K562 (cell line): ENCODE measurements around the gene GLMP. TPM values are rescaled to one million over a fixed set of nuclear protein-coding genes. Genes with fewer than 3 reads are reported as not detected.
A peak's percentile ranks its signal among the peaks of the same experiment; 100 is the strongest.

ENCODE experiments used
- ARID1B ChIP-seq: fragments of 450-650 bp; IDR thresholded peaks from 2 replicates; pipeline ENCODE4 v1.6.1; 2016; ENCODE audit warnings: antibody characterized with exemption, mild to moderate bottlenecking, inconsistent platforms
- CHD2 ChIP-seq: IDR thresholded peaks from 2 replicates; pipeline ENCODE4 v1.6.1; 2011; ENCODE audit warnings: low read depth, low read length
- CSDE1 ChIP-seq, 2 experiments: fragments of 450-650 bp; IDR thresholded peaks; 2 replicates each; pipeline ENCODE4 v1.6.1; 2016; ENCODE audit warnings: mild to moderate bottlenecking in 1 of 2
- GABPA ChIP-seq: fragments of 200-800 bp; sonication (Bioruptor generic); conservative IDR thresholded peaks from 2 replicates; pipeline ENCODE4 v1.6.1; 2016; ENCODE audit warnings: low read depth, missing genetic modification characterization, missing compliant biosample characterization
- HMG20B ChIP-seq: fragments of 250-450 bp; sonication (Bioruptor Pico); IDR thresholded peaks from 2 replicates; pipeline ENCODE4 v1.5.0; 2021; ENCODE audit warnings: mild to moderate bottlenecking
- POLR2AphosphoS2 ChIP-seq: IDR thresholded peaks from 2 replicates; pipeline ENCODE4 v1.6.1; 2012; ENCODE audit warnings: low read length, improper control_type of control experiment
- SUPT5H ChIP-seq: fragments of 450-650 bp; IDR thresholded peaks from 2 replicates; pipeline ENCODE4 v1.6.1; 2016
- ZC3H11A ChIP-seq: IDR thresholded peaks from 2 replicates; pipeline ENCODE4 v1.6.1; 2012; ENCODE audit warnings: low read depth, low read length, improper control_type of control experiment
- ZNF175 ChIP-seq: fragments of 200-800 bp; sonication (Bioruptor generic); IDR thresholded peaks from 2 replicates; pipeline ENCODE4 v1.6.1; 2016; ENCODE audit warnings: low read depth, mild to moderate bottlenecking, missing genetic modification characterization, missing compliant biosample characterization
- polyA plus RNA-seq, 8 experiments: library from polyadenylated mRNA; depleted of rRNA in 4 of 8; stranded (reverse) in 5 of 8; unstranded in 3 of 8; fragments of >200 nt; fragmentation: Nextera tagmentation in 2 of 8; fragmentation: Illumina TruSeq in 1 of 8; extraction: Ambion mirVana in 2 of 8; extraction: Trizol in 1 of 8; gene quantifications; 2 replicates each; pipeline versions ENCODE4 v1.2.1 to v1.2.3, GENCODE V29; 2011 to 2014; ENCODE audit warnings: inconsistent platforms in 1 of 8, missing spikeins in 1 of 8
- total RNA-seq, 7 experiments: library from RNA; depleted of rRNA in 6 of 7; stranded (reverse); fragments of >200 nt in 6 of 7; fragmentation: Illumina TruSeq in 2 of 7; extraction: Trizol in 2 of 7; gene quantifications; 2 replicates each; pipeline versions ENCODE4 v1.2.1 to v1.2.3, GENCODE V29; 2011 to 2021; ENCODE audit warnings: low replicate concordance in 1 of 7
- TF ChIP-seq, protein P1 (sequence below): fragments of 450-650 bp; formaldehyde crosslinking; IDR thresholded peaks from 2 replicates; pipeline ENCODE4 v1.4.0; 2020; ENCODE audit warnings: mild to moderate bottlenecking, moderate library complexity
- TF ChIP-seq, protein P2 (sequence below): fragments of 450-650 bp; IDR thresholded peaks from 2 replicates; pipeline ENCODE4 v1.6.1; 2017; ENCODE audit warnings: mild to moderate bottlenecking, moderate library complexity
- TF ChIP-seq, protein P3 (sequence below): fragments of 450-650 bp; IDR thresholded peaks from 2 replicates; pipeline ENCODE4 v1.6.1; 2016; ENCODE audit warnings: borderline replicate concordance
- TF ChIP-seq, protein P4 (sequence below): sonication (generic); formaldehyde crosslinking; IDR thresholded peaks from 2 replicates; pipeline ENCODE4 v1.8.1; 2023; ENCODE audit warnings: mild to moderate bottlenecking, missing genetic modification reagents, moderate library complexity

Gene GLMP
- total and polyA plus RNA-seq, 9 of the 15 experiments (the other 6 are each of a cell fraction or from before 2014, with no cell fraction given): 8.3 to 28.2 (median 22.4) TPM

DNA sequence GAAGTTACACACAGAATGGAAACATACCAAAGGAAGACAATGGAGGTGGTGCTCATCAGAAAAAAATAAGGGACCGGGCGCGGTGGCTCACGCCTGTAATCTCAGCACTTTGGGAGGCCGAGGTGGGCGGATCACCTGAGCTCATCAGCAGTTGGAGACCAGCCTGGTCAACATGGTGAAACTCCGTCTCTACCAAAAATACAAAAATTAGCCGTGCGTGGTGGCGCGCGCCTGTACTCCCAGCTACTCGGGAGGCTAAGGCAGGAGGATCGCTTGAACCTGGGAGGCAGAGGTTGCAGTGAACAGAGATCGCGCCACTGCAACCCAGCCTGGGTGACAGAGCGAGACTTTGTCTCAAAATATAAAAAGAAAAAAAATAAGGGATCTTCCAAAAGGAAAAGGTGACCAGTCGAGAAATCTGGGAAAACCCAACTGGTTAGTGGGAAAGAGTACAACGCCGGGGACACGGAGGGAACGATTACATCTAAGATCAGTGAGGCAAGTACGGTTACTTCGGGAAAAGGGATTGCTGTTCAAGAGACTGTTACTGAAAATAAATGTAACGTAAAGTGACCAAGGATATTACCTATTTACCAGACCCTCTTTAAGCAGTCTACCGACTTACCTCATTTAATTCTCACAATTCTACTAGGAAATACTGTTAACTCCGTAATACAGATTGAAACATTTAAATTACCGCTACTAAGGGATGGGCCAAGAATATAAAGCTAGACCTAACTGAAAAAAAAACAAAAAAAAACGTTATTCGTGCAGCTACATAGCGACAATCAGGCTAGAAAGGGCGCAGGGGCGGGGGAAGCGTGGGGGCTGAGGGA lies 41.8 kb upstream of the GLMP start (continued):
- TF ChIP-seq CSDE1 (IDR thresholded peaks at IDR 0.05) (0 out of 4 replicates have a peak, but pooled peaks of 1 of the 2 experiments have one; percentile 18), CHD2 (no peak), ARID1B (no peak; the same call in 1 of the 2 replicates), GABPA (tag) (no peak), ZNF175 (CRISPR knock-in tag) (no peak), HMG20B (CRISPR knock-in tag) (no peak), ZC3H11A (no peak), POLR2AphosphoS2 (no peak), SUPT5H (no peak)
- TF ChIP-seq, protein P1, sequence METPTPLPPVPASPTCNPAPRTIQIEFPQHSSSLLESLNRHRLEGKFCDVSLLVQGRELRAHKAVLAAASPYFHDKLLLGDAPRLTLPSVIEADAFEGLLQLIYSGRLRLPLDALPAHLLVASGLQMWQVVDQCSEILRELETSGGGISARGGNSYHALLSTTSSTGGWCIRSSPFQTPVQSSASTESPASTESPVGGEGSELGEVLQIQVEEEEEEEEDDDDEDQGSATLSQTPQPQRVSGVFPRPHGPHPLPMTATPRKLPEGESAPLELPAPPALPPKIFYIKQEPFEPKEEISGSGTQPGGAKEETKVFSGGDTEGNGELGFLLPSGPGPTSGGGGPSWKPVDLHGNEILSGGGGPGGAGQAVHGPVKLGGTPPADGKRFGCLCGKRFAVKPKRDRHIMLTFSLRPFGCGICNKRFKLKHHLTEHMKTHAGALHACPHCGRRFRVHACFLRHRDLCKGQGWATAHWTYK: no peak
- TF ChIP-seq, protein P2, sequence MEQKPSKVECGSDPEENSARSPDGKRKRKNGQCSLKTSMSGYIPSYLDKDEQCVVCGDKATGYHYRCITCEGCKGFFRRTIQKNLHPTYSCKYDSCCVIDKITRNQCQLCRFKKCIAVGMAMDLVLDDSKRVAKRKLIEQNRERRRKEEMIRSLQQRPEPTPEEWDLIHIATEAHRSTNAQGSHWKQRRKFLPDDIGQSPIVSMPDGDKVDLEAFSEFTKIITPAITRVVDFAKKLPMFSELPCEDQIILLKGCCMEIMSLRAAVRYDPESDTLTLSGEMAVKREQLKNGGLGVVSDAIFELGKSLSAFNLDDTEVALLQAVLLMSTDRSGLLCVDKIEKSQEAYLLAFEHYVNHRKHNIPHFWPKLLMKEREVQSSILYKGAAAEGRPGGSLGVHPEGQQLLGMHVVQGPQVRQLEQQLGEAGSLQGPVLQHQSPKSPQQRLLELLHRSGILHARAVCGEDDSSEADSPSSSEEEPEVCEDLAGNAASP: no peak
- TF ChIP-seq, protein P3, sequence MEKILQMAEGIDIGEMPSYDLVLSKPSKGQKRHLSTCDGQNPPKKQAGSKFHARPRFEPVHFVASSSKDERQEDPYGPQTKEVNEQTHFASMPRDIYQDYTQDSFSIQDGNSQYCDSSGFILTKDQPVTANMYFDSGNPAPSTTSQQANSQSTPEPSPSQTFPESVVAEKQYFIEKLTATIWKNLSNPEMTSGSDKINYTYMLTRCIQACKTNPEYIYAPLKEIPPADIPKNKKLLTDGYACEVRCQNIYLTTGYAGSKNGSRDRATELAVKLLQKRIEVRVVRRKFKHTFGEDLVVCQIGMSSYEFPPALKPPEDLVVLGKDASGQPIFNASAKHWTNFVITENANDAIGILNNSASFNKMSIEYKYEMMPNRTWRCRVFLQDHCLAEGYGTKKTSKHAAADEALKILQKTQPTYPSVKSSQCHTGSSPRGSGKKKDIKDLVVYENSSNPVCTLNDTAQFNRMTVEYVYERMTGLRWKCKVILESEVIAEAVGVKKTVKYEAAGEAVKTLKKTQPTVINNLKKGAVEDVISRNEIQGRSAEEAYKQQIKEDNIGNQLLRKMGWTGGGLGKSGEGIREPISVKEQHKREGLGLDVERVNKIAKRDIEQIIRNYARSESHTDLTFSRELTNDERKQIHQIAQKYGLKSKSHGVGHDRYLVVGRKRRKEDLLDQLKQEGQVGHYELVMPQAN: 0 out of 2 replicates have a peak, but pooled peaks have one; percentile 12
- TF ChIP-seq, protein P4, sequence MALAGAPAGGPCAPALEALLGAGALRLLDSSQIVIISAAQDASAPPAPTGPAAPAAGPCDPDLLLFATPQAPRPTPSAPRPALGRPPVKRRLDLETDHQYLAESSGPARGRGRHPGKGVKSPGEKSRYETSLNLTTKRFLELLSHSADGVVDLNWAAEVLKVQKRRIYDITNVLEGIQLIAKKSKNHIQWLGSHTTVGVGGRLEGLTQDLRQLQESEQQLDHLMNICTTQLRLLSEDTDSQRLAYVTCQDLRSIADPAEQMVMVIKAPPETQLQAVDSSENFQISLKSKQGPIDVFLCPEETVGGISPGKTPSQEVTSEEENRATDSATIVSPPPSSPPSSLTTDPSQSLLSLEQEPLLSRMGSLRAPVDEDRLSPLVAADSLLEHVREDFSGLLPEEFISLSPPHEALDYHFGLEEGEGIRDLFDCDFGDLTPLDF (CRISPR knock-in tag): no peak
